Dermis blood vessel endothelial cell (primary cell): ENCODE results near the gene ATL2. TPM values are rescaled to one million over a fixed set of nuclear protein-coding genes. Genes with fewer than 3 reads are reported as not detected.
"Not testable (repeated sequence)": the region's sequence is repeated elsewhere in the genome, so short reads cannot be mapped to it uniquely, and the experiment has no call there.

ENCODE experiments used
- DNase-seq: peaks from one replicate; pipeline ENCODE4 v3.0.0; 2010
- total RNA-seq: library from RNA; depleted of rRNA; stranded (reverse); fragments of >200 nt; gene quantifications from 2 replicates; pipeline ENCODE4 v1.2.3, GENCODE V29; 2014

Gene ATL2
- total RNA-seq, 1 donor from 2014 or later, result 129 TPM

- DNase-seq, result no peak
Observed at GRCh38 chr2:38268691-38269327, 108.3 kb downstream of the ATL2 start.

GRCh38 chr2:38268001-38268400 lies 109.1 kb downstream of the ATL2 start:
- DNase-seq, result no peak

- no peak for DNase-seq
Observed at GRCh38 chr2:38267270-38267925, 109.7 kb downstream of the ATL2 start.

GRCh38 chr2:38266382-38267061 lies 110.6 kb downstream of the ATL2 start:
- no peak for DNase-seq

- no peak for DNase-seq
Observed at GRCh38 chr2:38265461-38265860, 111.6 kb downstream of the ATL2 start.

- no peak for DNase-seq
Observed at GRCh38 chr2:38264396-38265221, 112.5 kb downstream of the ATL2 start.

- no peak for DNase-seq
Observed at GRCh38 chr2:38263293-38263692, 113.8 kb downstream of the ATL2 start.

GRCh38 chr2:38262069-38262871 lies 114.8 kb downstream of the ATL2 start:
- no peak for DNase-seq

- no peak for DNase-seq
Observed at GRCh38 chr2:38261569-38262068, 115.5 kb downstream of the ATL2 start.

- no peak for DNase-seq
Observed at GRCh38 chr2:38260972-38261371, 116.1 kb downstream of the ATL2 start.

GRCh38 chr2:38260469-38260868 lies 116.6 kb downstream of the ATL2 start:
- DNase-seq, result no peak

- no peak for DNase-seq
Observed at GRCh38 chr2:38259311-38259710, 117.8 kb downstream of the ATL2 start.

GRCh38 chr2:38257680-38258079 lies 119.4 kb downstream of the ATL2 start:
- not testable (repeated sequence) for DNase-seq

GRCh38 chr2:38256610-38257009 lies 120.5 kb downstream of the ATL2 start:
- no peak for DNase-seq

- no peak for DNase-seq
Observed at GRCh38 chr2:38255211-38255610, 121.9 kb downstream of the ATL2 start.

- no peak for DNase-seq
Observed at GRCh38 chr2:38254796-38255195, 122.3 kb downstream of the ATL2 start.

- no peak for DNase-seq
Observed at GRCh38 chr2:38251940-38252339, 125.1 kb downstream of the ATL2 start.

- no peak for DNase-seq
Observed at GRCh38 chr2:38248707-38249106, 128.4 kb downstream of the ATL2 start.

GRCh38 chr2:38248255-38248654 lies 128.8 kb downstream of the ATL2 start:
- no peak for DNase-seq

- DNase-seq, result no peak
Observed at GRCh38 chr2:38246105-38246504, 131.0 kb downstream of the ATL2 start.

- no peak for DNase-seq
Observed at GRCh38 chr2:38245114-38245641, 131.9 kb downstream of the ATL2 start.

- DNase-seq, result no peak
Observed at GRCh38 chr2:38244301-38244700, 132.8 kb downstream of the ATL2 start.
